IMR-90 (cell line): Measurements from ENCODE around the gene RBM25. TPM values are rescaled to one million over a fixed set of nuclear protein-coding genes. Genes with fewer than 3 reads are reported as not detected.

Experiments
- ATAC-seq: fragments of 200-7000 bp; cut with Tn5 transposase; 2 replicates; pipeline ENCODE4 v1.9.1; 2020; ENCODE audit warnings: low read depth, mild to moderate bottlenecking, moderate library complexity
- BruUV-seq: library from RNA; stranded (reverse); fragments of 400-500 nt; replicated peaks from 2 replicates; lab custom pipeline; 2021; lab: Mats Ljungman, UMichigan
- CTCF ChIA-PET: fragments of 300-600 bp; formaldehyde crosslinking; extraction: SDS; loops from one replicate; lab custom pipeline; 2021; ENCODE audit warnings: antibody characterized with exemption; lab: Yijun Ruan, JAX
- POLR2A ChIA-PET: fragments of 300-600 bp; sonication (Branson Sonifier 250); formaldehyde crosslinking; loops from one replicate; lab custom pipeline; 2022; ENCODE audit warnings: antibody characterized with exemption; ENCODE audit not compliant: unreplicated experiment; lab: Charles Lee
- DNase-seq: peaks from one replicate; pipeline ENCODE4 v3.0.0; 2013
- H2AFZ ChIP-seq: replicated peaks from 2 replicates; pipeline ENCODE3; 2013; ENCODE audit warnings: low read length, mild to moderate bottlenecking; ENCODE audit not compliant: poor library complexity
- H2AK5ac ChIP-seq: 2 replicates; pipeline ENCODE4 v1.6.1; 2013; ENCODE audit warnings: low read depth, low read length, inconsistent platforms
- H2AK9ac ChIP-seq: replicated peaks from 2 replicates; pipeline ENCODE3; 2013; ENCODE audit warnings: mild to moderate bottlenecking, low read depth, low read length, moderate library complexity; ENCODE audit not compliant: poor library complexity
- H2BK120ac ChIP-seq: 2 replicates; pipeline ENCODE4 v1.6.1; 2013; ENCODE audit warnings: low read depth, low read length, inconsistent platforms
- H2BK15ac ChIP-seq: 3 replicates; pipeline ENCODE4 v1.6.1; 2013; ENCODE audit warnings: low read depth, low read length, inconsistent platforms
- H2BK20ac ChIP-seq: 2 replicates; pipeline ENCODE4 v1.6.1; 2013; ENCODE audit warnings: low read depth, mild to moderate bottlenecking, inconsistent platforms, low read length, moderate library complexity
- H2BK5ac ChIP-seq: 2 replicates; pipeline ENCODE4 v1.6.1; 2013; ENCODE audit warnings: mild to moderate bottlenecking, low read depth, low read length, inconsistent platforms; ENCODE audit not compliant: poor library complexity, severe bottlenecking
- H3K14ac ChIP-seq: replicated peaks from 2 replicates; pipeline ENCODE4 v1.6.1; 2013; ENCODE audit warnings: low read depth, low read length, inconsistent platforms
- H3K18ac ChIP-seq: 2 replicates; pipeline ENCODE4 v1.6.1; 2013; ENCODE audit warnings: low read depth, low read length, control low read depth
- H3K23ac ChIP-seq: 2 replicates; pipeline ENCODE4 v1.6.1; 2013; ENCODE audit warnings: low read depth, low read length, inconsistent platforms
- H3K27ac ChIP-seq: 2 replicates; pipeline ENCODE4 v1.5.1; 2013; ENCODE audit warnings: mild to moderate bottlenecking, control low read depth, low read length; ENCODE audit not compliant: insufficient read depth
- H3K27me3 ChIP-seq: 2 replicates; pipeline ENCODE4 v1.6.1; 2013; ENCODE audit warnings: low read length; ENCODE audit not compliant: control insufficient read depth, insufficient read depth
- H3K36me3 ChIP-seq: 2 replicates; pipeline ENCODE4 v1.6.1; 2013; ENCODE audit warnings: low read length, mixed read lengths; ENCODE audit not compliant: control insufficient read depth, insufficient read depth
- H3K4ac ChIP-seq: 2 replicates; pipeline ENCODE4 v1.6.1; 2013; ENCODE audit warnings: low read depth, low read length, inconsistent platforms
- H3K4me1 ChIP-seq: 2 replicates; pipeline ENCODE4 v1.6.1; 2013; ENCODE audit warnings: low read length, mixed read lengths; ENCODE audit not compliant: control insufficient read depth, insufficient read depth
- H3K4me2 ChIP-seq: 2 replicates; pipeline ENCODE4 v1.6.1; 2013; ENCODE audit warnings: low read depth, mild to moderate bottlenecking, control low read depth, low read length, moderate library complexity
- H3K4me3 ChIP-seq: 2 replicates; pipeline ENCODE4 v1.5.1; 2013; ENCODE audit warnings: low read depth, mild to moderate bottlenecking, control low read depth, low read length, moderate library complexity; ENCODE audit not compliant: insufficient read depth
- H3K56ac ChIP-seq: 2 replicates; pipeline ENCODE4 v1.6.1; 2013; ENCODE audit warnings: low read length, inconsistent platforms; ENCODE audit not compliant: insufficient read depth; ENCODE audit errors: extremely low read depth
- H3K79me1 ChIP-seq, 2 experiments: 2 replicates each; pipeline ENCODE4 v1.6.1; 2013; ENCODE audit warnings: low read length in 2 of 2, inconsistent platforms in 1 of 2, low read depth in 1 of 2
- H3K9ac ChIP-seq: 2 replicates; pipeline ENCODE4 v1.6.1; 2013; ENCODE audit warnings: low read depth, low read length, control low read depth
- H3K9me1 ChIP-seq: 2 replicates; pipeline ENCODE4 v1.6.1; 2013; ENCODE audit warnings: low read length, inconsistent platforms; ENCODE audit not compliant: insufficient read depth
- H3K9me3 ChIP-seq: 2 replicates; pipeline ENCODE4 v1.6.1; 2013; ENCODE audit warnings: low read length; ENCODE audit not compliant: control insufficient read depth, insufficient read depth
- H4K20me1 ChIP-seq: 2 replicates; pipeline ENCODE4 v1.6.1; 2013; ENCODE audit warnings: low read length, inconsistent platforms; ENCODE audit not compliant: insufficient read depth
- H4K5ac ChIP-seq: 2 replicates; pipeline ENCODE4 v1.6.1; 2013; ENCODE audit warnings: mild to moderate bottlenecking, low read depth, low read length, control low read depth
- H4K8ac ChIP-seq, 2 experiments: 2 replicates each; pipeline ENCODE4 v1.6.1; 2013; ENCODE audit warnings: low read depth in 2 of 2, low read length in 2 of 2, control low read depth in 1 of 2, inconsistent platforms in 1 of 2
- H4K91ac ChIP-seq: 2 replicates; pipeline ENCODE4 v1.6.1; 2013; ENCODE audit warnings: low read depth, low read length, inconsistent platforms; ENCODE audit not compliant: insufficient read depth
- BHLHE40 ChIP-seq: fragments of 150-350 bp; IDR thresholded peaks from 2 replicates; pipeline ENCODE4 v1.6.1; 2016; ENCODE audit warnings: mild to moderate bottlenecking, low read depth, low read length
- CEBPB ChIP-seq: IDR thresholded peaks from 2 replicates; pipeline ENCODE4 v1.6.1; 2012; ENCODE audit warnings: low read depth, low read length, improper control_type of control experiment
- CHD1 ChIP-seq: IDR thresholded peaks from 2 replicates; pipeline ENCODE4 v1.6.1; 2012; ENCODE audit warnings: low read depth, low read length, improper control_type of control experiment
- CTCF ChIP-seq: conservative IDR thresholded peaks from 2 replicates; pipeline ENCODE4 v1.5.1; 2012; ENCODE audit warnings: mild to moderate bottlenecking, low read depth, low read length, improper control_type of control experiment
- FOS ChIP-seq: fragments of 150-350 bp; IDR thresholded peaks from 2 replicates; pipeline ENCODE4 v1.6.1; 2016; ENCODE audit warnings: low read depth, low read length
- MAFK ChIP-seq: IDR thresholded peaks from 2 replicates; pipeline ENCODE4 v1.6.1; 2012; ENCODE audit warnings: low read depth, low read length, improper control_type of control experiment
- MAZ ChIP-seq: IDR thresholded peaks from 2 replicates; pipeline ENCODE4 v1.6.1; 2012; ENCODE audit warnings: low read depth, mild to moderate bottlenecking, low read length, improper control_type of control experiment, moderate library complexity, borderline replicate concordance
- MXI1 ChIP-seq: IDR thresholded peaks from 2 replicates; pipeline ENCODE4 v1.6.1; 2012; ENCODE audit warnings: low read depth, mild to moderate bottlenecking, low read length, moderate library complexity, borderline replicate concordance
- NFE2L2 ChIP-seq: fragments of 150-350 bp; IDR thresholded peaks from 2 replicates; pipeline ENCODE4 v1.6.1; 2016; ENCODE audit warnings: low read depth, mild to moderate bottlenecking, low read length
- POLR2A ChIP-seq: IDR thresholded peaks from 2 replicates; pipeline ENCODE4 v1.6.1; 2012; ENCODE audit warnings: mild to moderate bottlenecking, low read depth, low read length
- RAD21 ChIP-seq: IDR thresholded peaks from 2 replicates; pipeline ENCODE4 v1.6.1; 2012; ENCODE audit warnings: low read length, improper control_type of control experiment
- RCOR1 ChIP-seq: IDR thresholded peaks from 2 replicates; pipeline ENCODE4 v1.6.1; 2012; ENCODE audit warnings: mild to moderate bottlenecking, low read length, improper control_type of control experiment; ENCODE audit not compliant: insufficient replicate concordance
- RFX5 ChIP-seq: IDR thresholded peaks from 2 replicates; pipeline ENCODE4 v1.8.0; 2012; ENCODE audit warnings: low read depth, mild to moderate bottlenecking, low read length, moderate library complexity
- SMC3 ChIP-seq: fragments of 150-350 bp; IDR thresholded peaks from 2 replicates; pipeline ENCODE4 v1.6.1; 2016; ENCODE audit warnings: low read depth, mild to moderate bottlenecking, antibody characterized with exemption, low read length, moderate library complexity
- USF2 ChIP-seq: fragments of 150-350 bp; IDR thresholded peaks from 2 replicates; pipeline ENCODE4 v1.6.1; 2017; ENCODE audit warnings: mild to moderate bottlenecking, antibody characterized with exemption, low read length, low read depth
- WGBS, 2 experiments: methylation state at CpG; one replicate each; pipeline versions ENCODE4 v1.1.5 to v1.1.7; 2013; ENCODE audit warnings: missing lambda C conversion rate in 2 of 2; ENCODE audit not compliant: insufficient read length in 1 of 2; ENCODE audit errors: extremely low coverage in 2 of 2; 5-methylcytosine and 5-hydroxymethylcytosine counted together
- dilution Hi-C: fragments of 300-500 bp; cut with HindIII; formaldehyde crosslinking; loops from one replicate; pipeline ENCODE4 v1.14.3; 2018; ENCODE audit warnings: low sequenced_read_pairs; ENCODE audit not compliant: unreplicated experiment
- in situ Hi-C: fragments of 300-500 bp; cut with MboI; formaldehyde crosslinking; loops from 3 replicates; pipeline ENCODE4 v1.14.3; 2019; ENCODE audit warnings: low sequenced_read_pairs, inconsistent platforms, mixed read lengths
- intact Hi-C: fragments of 100-400 bp; cut with micrococcal nuclease; formaldehyde crosslinking; loops from 2 replicates; pipeline ENCODE4 v1.10.0; 2022
- polyA plus RNA-seq, 3 experiments: library from polyadenylated mRNA; depleted of rRNA; stranded (reverse); fragments of >200 nt; gene quantifications; 2 replicates each; pipeline ENCODE4 v1.2.3, GENCODE V29; 2012; ENCODE audit warnings: low replicate concordance in 1 of 3
- total RNA-seq: library from RNA; depleted of rRNA; stranded (reverse); fragments of >200 nt; gene quantifications from 2 replicates; pipeline ENCODE4 v1.2.3, GENCODE V29; 2012
- TF ChIP-seq, protein P1 (sequence below): fragments of 150-350 bp; IDR thresholded peaks from 2 replicates; pipeline ENCODE4 v1.6.1; 2016; ENCODE audit warnings: low read depth, mild to moderate bottlenecking, low read length, moderate library complexity, borderline replicate concordance

Gene RBM25
- total and polyA plus RNA-seq, 2 of the 4 experiments (the other 2 are of a cell fraction): 32.3 to 32.9 TPM

- Histone ChIP-seq H3K14ac (no peak overlapping the region), H3K79me1 (peaks cover 14 to 46% of the 10 kb centered on the region in 2 experiments), H2AK9ac (no peak overlapping the region), H3K9me1 (no peaks in the 10 kb centered on the region), H3K4me2 (no peak overlapping the region), H2BK15ac (no peak overlapping the region), H2BK5ac (no peak overlapping the region), H3K9ac (no peak overlapping the region), H3K23ac (no peak overlapping the region), H3K36me3 (peaks cover 38% of the 10 kb centered on the region), H4K8ac (no peak overlapping the region), H3K9me3 (no peaks in the 10 kb centered on the region), H3K18ac (no peak overlapping the region), H3K4ac (no peak overlapping the region), H2BK120ac (no peak overlapping the region), H3K27me3 (no peaks in the 10 kb centered on the region), H2AK5ac (no peak overlapping the region), H3K27ac (no peak overlapping the region), H2BK20ac (no peak overlapping the region), H3K4me3 (no peak overlapping the region), H2AFZ (no peak overlapping the region), H4K91ac (no peak overlapping the region), H3K56ac (no peak overlapping the region), H3K4me1 (no peaks in the 10 kb centered on the region), H4K5ac (no peak overlapping the region), H4K20me1 (peaks cover 8% of the 10 kb centered on the region)
- WGBS, 2 experiments: 98% methylated on average over 8 of the region's 11 CpGs; no CpG with 5 or more reads in 1 of the 2 experiments
- DNase-seq: peak; percentile 5
- dilution Hi-C loops (no loop called here), intact Hi-C loops (no loop called here), in situ Hi-C loops (no loop called here)
- no peak for ATAC-seq
- TF ChIP-seq RCOR1 (no peak), NFE2L2 (no peak), USF2 (no peak), BHLHE40 (no peak), CTCF (no peak), POLR2A (no peak), MXI1 (no peak), RFX5 (no peak), FOS (no peak), SMC3 (no peak), MAZ (no peak), CEBPB (no peak), MAFK (no peak), RAD21 (no peak), CHD1 (no peak)
- TF ChIP-seq, protein P1, sequence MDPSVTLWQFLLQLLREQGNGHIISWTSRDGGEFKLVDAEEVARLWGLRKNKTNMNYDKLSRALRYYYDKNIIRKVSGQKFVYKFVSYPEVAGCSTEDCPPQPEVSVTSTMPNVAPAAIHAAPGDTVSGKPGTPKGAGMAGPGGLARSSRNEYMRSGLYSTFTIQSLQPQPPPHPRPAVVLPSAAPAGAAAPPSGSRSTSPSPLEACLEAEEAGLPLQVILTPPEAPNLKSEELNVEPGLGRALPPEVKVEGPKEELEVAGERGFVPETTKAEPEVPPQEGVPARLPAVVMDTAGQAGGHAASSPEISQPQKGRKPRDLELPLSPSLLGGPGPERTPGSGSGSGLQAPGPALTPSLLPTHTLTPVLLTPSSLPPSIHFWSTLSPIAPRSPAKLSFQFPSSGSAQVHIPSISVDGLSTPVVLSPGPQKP: no peak
- ChIA-PET POLR2A (no interaction called here), CTCF (no interaction called here)
- BruUV-seq: no TSS peak
Observed at GRCh38 chr14:73097421-73097820, 39.1 kb downstream of the RBM25 start.
